HG03558 (cell line): Measurements from ENCODE around the gene PSMF1.

ENCODE experiments used
- ATAC-seq: cut with Tn5 transposase; IDR thresholded peaks from one replicate; pipeline ENCODE4 v1.9.1; 2021; ENCODE audit warnings: moderate number of reproducible peaks; ENCODE audit not compliant: unreplicated experiment; ENCODE audit errors: extremely low read depth

Gene PSMF1

DNA sequence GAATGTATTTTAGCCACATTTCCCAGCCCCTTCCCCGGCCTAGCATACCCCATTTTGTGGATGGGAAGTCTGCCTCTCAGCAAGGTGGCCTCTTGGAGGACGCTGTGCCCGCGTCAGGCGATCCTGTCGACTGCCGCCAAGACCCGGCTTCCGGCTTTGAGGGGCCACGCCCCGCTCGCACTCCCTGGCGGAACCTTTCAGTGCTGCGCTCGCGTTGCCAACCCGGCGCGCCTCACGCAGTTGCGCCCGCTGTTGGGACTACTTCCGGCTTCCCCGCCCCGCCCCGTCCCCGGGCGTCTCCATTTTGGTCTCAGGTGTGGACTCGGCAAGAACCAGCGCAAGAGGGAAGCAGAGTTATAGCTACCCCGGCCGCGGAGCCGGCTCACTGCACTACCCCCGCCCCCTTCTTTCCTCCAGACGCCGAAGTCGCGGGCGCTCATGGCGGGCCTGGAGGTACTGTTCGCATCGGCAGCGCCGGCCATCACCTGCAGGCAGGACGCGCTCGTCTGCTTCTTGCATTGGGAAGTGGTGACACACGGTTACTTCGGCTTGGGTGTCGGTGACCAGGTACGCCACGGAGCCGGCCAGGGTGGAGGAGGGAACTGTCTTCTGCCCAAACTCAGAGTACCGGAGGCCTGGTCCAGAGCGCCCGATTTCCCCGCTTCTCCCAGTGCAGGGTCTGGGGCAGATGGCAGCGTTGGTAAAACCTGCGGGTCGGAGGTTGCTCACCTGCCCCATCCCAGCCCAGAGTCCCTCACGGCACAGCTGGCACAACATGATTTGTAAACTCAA, at the start of gene PSMF1:
TSS of gene PSMF1 (plus strand) at position 267 of the 792 bp plus-strand sequence. CDS start at position 439, 172 bp downstream.
- ATAC-seq: peak; percentile 83

- no peak for ATAC-seq
These were observed 46.1 kb upstream of the PSMF1 start for GRCh38 chr20:1072258-1072657.

DNA sequence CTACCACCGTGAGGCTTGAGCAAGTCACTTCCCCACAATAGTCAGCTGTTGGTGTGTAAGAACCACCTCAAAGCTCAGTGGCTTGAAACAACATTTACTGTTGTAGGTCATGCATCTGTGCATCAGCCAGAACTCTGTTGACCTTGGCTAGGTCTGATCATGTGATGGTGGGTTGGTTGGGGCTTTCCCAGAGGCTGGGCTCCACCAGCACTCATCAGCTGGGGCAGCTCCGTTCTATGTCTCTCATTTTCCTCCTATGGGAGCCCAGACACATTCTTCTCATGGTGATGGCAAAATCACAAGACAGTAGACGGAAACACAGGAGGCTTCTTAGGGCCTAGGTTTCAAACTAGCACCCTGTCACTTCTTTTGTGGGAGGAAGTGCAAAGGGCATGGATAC, 42.8 kb upstream of the PSMF1 start:
- no peak for ATAC-seq

- no peak for ATAC-seq
These were observed 36.5 kb upstream of the PSMF1 start for GRCh38 chr20:1081891-1082290.

DNA sequence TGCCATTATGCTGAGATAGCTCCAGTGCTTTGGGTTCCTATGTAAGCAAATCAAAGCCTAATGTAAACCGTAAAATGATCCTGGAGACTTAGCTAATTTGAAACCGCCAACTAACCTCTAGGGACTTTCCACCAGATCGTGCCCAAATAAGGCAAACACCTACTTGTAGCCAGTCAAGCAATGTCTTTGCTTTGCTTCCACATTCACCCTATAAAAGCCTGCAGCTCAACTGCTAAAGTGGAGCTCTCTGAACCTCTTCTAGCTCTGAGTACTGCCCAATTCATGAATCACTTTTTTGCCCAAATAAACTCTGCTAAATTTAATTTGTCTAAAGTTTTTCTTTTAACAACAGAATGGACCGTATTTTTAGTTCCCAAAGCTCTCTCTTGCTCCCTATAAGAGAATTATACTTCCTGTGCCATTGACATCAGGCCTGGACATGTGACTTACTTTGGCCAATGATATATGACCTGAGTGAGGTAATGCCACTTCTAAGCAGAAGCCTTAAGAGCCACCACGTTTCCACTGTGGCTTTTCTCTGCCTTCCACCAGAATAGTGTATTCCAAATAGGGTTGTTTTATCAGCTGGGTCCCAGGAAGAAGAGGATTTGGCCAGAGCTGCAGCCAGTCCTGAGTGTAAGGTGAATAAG, 34.8 kb upstream of the PSMF1 start:
- ATAC-seq: no peak

GRCh38 chr20:1085492-1086276, 32.7 kb upstream of the PSMF1 start:
- no peak for ATAC-seq

DNA sequence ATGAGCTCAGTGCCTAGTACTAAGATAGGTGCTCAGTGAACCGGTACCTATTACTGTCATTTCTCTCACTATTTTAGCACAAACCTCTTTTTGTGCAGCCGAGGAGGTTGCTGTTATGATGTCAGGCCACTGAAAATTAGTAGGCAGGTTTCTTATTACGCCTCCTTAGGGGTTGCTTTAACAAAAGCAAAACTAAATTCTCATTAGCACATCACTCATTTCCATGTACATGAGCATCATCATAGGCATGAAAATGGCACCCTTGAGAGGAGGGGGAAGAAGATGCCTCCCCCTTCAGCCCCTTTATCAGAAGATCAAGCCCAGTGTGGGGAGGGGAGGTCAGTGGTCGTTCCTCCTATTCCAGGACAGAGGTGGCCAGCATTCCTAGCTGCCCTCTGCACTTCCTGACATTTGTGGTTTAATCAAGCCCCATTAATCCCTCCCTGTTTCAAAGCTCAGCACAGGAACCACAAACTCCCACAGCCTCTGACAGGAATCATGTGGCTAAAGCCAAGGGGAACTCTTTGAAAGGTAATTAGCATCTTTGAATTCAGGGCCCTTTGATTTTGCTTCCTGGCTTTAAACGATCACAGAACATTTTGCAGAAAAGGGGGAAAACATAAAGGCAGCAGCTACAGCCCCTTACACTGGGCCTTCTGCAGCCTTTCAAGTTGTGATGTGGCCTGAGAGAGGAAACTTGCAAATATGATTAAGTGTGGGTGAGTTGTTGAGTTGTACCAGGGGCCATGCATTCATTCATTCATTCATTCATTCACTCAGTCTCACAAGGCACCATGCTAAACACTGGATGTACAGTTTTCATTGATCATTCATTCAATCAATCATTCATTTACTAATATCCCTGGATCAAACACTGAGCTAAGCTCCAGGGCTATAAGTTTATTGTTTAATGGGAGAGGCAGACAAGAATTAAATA, 31.9 kb upstream of the PSMF1 start:
- ATAC-seq: no peak

DNA sequence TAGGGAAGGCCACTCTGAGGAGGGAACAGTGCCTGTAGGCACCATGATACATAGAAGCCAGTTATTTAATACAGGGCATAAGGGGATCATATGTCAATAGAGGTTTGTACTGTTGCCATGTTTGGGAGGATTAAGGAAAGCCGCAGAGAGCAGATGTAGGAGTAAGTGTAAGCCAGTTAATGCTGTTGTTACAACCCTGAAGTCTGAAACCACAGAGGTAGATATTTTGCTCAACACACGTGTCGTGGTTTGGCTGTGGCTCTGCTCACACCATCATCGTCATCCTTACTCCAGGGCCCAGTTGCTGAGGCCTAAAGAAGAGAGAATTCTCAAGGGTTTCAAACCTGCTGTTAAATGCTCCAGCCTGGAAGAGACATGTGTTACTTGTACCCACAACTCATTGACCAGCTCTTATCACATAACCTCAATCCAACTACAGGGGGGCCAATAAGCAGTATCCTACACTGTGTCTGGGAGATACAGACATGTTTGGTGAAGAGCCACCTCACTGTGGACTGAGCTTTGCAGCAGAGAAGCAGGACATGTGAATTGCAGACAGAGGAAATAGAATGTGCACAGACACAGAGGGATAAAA, 31.0 kb upstream of the PSMF1 start:
- no peak for ATAC-seq

- no peak for ATAC-seq
These were observed 23.7 kb upstream of the PSMF1 start for GRCh38 chr20:1094751-1095150.

GRCh38 chr20:1101533-1101932, 16.9 kb upstream of the PSMF1 start:
- ATAC-seq: no peak

- ATAC-seq: no peak
These were observed 16.4 kb upstream of the PSMF1 start for GRCh38 chr20:1102016-1102415.

GRCh38 chr20:1103751-1104150, 14.7 kb upstream of the PSMF1 start:
- no peak for ATAC-seq

DNA sequence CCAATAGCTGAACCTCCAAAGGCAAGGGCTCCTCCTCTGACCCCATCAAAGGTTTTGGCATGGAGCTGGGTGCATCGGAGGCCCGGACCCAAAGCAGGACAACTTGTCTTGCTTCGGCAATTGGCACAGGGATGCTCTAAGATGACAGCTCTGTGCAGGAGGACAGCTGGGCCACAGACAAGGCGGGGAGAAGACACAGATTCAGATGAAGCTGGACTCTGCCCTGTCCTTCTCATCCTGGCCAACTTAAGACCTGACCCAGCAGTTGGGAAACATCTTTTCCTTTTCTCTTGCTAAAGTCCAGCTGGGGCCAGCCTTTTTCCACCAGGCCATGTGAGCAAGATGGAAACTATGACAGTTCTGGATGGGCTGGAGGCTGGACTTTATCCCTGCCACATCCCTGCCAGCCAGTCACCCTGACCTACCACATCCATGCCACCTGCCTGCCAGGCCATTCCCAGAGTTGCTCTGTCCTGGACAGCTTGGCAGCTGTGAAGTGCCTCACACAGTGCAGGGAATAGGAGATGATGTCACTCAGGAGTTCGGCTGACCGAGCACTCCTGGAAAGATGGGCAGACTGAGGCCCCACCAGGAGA, 12.7 kb upstream of the PSMF1 start:
- no peak for ATAC-seq

- no peak for ATAC-seq
These were observed 11.2 kb upstream of the PSMF1 start for GRCh38 chr20:1107176-1107575.

GRCh38 chr20:1108437-1108920, 9.9 kb upstream of the PSMF1 start:
- no peak for ATAC-seq

DNA sequence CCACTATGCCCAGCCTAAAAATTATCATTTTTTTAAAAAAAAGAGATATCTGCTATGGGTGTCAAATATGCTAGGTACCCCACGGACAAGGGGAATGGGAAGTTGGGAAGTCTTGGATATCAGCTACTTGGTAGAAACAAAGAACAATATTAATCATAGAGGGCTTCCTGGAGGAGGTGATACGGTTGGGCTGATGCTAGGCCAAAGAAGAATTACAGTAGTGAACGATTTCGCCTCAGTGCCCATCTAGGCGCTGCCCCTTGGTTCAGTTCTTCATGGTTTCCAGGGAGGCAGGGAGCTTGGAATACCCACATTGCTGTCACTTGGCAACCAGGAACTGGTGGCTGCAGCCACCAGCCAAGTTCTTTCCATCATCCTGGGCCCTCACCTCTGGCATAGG, 5.5 kb upstream of the PSMF1 start:
- no peak for ATAC-seq

- no peak for ATAC-seq
These were observed 432 bp upstream of the PSMF1 start for GRCh38 chr20:1118004-1118335.

GRCh38 chr20:1119128-1119505, 715 bp downstream of the PSMF1 start:
- no peak for ATAC-seq

DNA sequence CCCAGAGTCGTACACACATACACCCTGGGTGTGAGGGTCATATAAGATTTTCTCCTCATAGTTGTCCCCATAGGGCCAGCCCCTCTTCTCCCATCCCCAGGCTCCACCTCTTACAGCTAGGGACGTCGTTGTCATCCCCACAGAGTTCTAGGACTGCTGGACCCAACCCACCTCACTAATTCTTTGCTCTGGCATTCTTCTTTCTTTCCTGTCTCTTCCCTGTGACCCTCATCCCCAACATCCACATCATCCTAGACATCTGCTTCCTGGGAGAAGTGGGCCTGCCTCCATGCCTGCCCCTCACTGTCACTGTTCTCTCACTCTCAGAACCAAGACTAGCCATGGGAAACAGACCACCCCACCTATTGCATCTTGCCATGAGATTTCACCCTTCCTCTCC, 1.1 kb downstream of the PSMF1 start:
- no peak for ATAC-seq
